ENCODE data around the gene DNAH2.

DNAH2 gene

DNA sequence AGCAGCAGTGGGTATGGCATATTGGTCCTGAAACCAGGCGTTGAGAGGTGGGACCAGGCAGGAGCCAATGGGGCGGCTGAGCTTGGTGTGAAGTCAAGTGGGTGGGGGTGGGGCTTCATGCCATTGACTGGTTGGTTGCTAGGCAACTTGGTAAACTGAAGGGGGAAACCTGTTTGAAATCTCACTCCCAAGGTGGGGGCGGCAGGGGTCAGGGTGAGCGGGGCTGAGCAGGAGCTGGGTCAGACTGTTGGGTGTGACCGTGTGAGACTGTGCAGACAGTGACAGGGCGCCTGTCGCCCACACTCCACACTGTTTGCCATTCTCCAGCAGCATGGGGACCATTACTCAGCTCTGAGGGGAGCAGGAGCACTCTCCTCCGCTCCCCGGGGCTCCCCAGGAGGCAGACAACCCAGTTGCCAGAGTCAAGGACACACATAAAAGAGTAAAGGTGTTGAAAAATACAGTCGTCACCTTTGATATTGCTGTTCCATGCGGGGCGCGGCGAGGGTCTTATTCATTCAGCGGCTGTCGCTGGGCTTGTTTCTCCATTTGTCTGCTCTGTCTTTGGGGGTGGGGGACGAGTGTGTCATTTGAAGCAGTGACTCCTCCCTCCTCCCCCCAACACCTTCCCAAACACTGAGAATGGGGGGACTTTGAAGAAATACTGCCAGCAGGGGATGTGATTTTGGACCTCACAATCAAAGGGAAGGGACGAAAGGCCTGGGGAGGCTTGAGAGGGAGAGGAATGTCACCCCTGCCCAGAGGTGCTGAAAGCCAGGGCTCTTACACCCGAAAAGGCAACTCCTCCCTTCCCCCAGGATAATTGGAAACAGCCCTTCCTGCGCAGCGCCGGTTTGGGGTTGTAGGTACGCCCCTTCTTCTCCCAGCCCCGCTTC, 13.7 kb upstream of the DNAH2 start:
- DNase-seq (ENCODE audit: low read depth in 3 of 3) = no peak

DNA sequence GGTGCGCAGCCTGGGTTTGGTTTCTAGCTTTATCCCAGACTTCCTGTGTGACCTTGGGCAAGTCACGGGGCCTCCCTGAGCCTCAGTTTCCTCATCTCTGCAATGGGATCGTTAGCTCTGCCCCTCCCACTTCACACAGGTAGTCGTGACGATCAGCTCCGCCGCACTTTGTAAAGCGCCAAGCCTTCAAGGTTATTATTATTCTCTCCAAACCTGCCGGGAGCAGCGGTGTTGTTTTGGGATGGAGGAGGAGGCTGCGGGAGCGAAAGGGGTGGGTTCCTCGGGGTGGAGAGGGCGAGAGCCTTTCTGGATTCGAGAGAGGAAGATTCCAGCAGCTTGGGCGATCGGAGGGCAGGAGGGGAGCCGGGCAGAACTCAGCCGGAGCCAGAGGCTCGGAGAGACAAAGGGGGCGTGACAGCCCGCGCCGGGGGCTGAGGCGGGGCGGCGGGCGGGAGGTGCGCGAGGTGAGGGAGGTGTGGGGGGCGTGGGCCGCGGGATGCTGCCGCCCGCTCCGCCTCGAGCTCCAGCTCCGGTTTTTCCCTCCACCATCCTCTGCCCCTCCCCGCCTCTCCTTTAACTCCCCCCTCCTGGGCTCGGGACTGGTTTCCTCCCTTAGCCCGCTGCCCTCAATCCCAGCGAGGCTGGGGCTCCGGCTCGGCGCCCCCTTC, 12.8 kb upstream of the DNAH2 start, which contains the start of gene EFNB3:
Gene EFNB3, plus strand, starts transcription at position 602 of the 668 bp plus-strand sequence. CDS start 397 bp downstream, outside the sequence.
- DNase-seq (ENCODE audit: low read depth in 3 of 3) = no peak

DNA sequence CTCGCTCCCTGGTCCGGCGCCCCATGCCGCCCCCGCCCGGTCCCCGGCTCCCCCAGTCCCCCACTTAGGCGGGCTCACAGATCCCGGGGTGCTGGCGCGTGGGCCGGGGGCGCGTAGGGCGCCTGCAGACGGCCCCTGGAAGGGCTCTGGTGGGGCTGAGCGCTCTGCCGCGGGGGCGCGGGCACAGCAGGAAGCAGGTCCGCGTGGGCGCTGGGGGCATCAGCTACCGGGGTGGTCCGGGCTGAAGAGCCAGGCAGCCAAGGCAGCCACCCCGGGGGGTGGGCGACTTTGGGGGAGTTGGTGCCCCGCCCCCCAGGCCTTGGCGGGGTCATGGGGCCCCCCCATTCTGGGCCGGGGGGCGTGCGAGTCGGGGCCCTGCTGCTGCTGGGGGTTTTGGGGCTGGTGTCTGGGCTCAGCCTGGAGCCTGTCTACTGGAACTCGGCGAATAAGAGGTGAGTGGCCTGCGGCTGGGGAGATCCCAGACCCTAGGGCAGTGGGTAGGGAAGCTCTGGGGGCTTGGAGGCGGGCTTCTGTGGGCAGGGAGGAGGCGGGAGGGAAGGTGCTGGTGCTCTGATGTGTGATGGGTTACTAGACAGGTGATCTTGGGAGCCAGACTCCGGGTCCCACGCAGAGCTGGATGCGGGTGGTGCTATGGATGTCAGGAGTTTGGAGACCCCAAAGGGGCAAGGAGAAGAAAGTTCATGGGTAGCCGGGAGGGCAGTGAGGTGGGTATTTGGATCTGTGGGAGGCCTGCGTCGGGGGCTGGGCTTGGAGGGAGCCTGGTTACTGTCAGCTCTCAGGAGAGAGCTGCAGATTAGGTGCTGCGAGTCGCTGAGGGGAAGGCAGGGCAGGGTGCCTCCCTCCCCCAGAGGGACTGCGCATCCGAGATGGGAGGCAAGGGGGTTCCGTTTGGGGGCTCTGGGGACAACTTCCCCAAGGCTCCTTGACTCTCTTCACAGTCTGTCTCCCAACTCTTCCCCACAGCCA, 12.0 kb upstream of the DNAH2 start:
- DNase-seq (ENCODE audit: low read depth in 3 of 3) = no peak

DNA sequence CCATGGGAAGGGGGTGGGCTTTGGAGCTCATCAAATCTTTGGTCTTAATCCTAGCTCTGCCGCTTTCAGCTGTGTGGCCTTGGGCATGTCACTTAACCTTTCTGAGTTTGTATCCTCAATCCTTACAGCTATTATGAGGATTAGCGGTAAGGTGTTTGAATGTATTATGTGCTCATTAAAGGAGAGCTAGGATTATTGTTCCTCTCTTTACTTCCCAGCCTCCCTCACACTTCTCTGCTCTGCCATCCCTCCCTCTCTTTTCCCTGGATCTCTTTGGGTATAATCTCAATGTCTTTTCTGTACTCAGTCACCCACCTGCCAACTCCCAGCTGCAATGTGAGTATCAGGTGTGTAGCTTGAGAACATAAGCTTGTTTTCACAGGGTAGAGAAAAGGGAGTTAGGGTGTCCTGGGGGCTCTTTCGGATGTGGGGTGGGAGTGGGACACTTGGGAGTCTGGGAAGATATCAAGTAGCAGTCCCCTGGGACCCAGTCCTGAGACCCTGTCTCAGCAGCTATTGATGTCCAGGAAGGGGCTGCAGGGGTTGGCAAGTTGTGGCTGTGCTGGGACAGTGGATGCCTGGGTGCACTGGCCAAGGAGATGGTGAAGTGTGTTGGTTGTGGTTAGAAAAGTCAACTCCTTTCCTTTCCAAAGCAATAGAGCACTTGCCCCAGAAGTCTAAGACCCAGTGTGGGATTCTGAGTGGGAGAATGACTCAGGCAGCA, 10.8 kb upstream of the DNAH2 start:
- no peak for DNase-seq (ENCODE audit: low read depth in 3 of 3)

DNA sequence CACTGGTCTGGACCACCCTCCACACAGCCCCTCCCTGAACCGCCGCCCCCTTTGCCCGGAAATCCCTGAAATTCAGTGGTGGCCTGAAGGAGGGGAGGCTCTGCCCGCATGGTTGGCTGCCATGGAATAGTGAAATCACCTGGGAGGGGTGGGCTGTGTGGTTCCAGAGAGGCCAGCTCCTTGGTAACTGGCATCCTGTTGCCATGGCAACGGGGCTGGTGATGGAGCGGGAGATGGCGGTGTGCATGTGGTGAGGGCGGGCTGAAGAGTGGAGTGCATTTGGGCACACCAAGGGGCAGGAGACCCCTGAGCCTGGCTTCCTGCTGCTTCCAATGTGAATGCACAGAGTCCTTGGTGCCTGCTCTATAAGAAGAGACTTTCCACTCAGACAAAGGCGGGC, 10.1 kb upstream of the DNAH2 start:
- no peak for DNase-seq (ENCODE audit: low read depth in 3 of 3)

DNA sequence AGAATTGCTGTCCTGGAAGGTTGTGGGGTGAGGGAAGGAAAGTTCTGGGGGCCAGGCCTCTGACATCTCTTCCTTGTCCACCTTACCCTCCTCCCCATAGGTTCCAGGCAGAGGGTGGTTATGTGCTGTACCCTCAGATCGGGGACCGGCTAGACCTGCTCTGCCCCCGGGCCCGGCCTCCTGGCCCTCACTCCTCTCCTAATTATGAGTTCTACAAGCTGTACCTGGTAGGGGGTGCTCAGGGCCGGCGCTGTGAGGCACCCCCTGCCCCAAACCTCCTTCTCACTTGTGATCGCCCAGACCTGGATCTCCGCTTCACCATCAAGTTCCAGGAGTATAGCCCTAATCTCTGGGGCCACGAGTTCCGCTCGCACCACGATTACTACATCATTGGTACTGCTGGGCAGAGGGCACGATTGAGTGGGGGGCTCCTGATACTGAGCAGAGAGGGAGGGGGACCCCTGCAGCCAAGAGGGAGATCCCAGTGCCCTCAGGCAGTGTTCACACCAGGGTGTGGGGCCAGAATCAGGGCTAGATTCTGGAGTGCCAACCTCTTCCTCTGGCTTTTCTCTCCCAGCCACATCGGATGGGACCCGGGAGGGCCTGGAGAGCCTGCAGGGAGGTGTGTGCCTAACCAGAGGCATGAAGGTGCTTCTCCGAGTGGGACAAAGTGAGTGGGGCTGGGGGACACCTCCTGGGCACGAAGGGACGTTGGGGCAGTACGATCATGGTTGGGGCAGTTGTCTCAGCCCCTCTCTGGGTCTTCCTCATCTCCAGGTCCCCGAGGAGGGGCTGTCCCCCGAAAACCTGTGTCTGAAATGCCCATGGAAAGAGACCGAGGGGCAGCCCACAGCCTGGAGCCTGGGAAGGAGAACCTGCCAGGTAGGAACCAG, 9.4 kb upstream of the DNAH2 start:
- DNase-seq (ENCODE audit: low read depth in 3 of 3) = no peak

DNA sequence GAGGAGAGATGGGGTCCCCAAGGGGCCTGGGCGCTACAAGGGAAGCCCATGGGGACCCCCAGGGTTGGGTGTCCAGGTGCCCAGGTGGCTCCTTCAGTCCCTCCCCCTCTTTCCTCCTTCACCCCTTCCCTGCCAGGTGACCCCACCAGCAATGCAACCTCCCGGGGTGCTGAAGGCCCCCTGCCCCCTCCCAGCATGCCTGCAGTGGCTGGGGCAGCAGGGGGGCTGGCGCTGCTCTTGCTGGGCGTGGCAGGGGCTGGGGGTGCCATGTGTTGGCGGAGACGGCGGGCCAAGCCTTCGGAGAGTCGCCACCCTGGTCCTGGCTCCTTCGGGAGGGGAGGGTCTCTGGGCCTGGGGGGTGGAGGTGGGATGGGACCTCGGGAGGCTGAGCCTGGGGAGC, 8.5 kb upstream of the DNAH2 start:
- DNase-seq (ENCODE audit: low read depth in 3 of 3) = no peak

DNA sequence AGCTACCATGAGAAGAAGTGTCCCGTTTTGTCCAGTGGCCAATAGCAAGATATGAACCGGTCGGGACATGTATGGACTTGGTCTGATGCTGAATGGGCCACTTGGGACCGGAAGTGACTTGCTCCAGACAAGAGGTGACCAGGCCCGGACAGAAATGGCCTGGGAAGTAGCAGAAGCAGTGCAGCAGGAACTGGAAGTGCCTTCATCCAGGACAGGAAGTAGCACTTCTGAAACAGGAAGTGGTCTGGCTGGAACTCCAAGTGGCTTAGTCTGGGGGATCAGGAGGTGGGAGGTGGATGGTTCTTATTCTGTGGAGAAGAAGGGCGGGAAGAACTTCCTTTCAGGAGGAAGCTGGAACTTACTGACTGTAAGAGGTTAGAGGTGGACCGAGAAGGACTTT, 7.2 kb upstream of the DNAH2 start:
- DNase-seq (ENCODE audit: low read depth in 3 of 3) = no peak

DNA sequence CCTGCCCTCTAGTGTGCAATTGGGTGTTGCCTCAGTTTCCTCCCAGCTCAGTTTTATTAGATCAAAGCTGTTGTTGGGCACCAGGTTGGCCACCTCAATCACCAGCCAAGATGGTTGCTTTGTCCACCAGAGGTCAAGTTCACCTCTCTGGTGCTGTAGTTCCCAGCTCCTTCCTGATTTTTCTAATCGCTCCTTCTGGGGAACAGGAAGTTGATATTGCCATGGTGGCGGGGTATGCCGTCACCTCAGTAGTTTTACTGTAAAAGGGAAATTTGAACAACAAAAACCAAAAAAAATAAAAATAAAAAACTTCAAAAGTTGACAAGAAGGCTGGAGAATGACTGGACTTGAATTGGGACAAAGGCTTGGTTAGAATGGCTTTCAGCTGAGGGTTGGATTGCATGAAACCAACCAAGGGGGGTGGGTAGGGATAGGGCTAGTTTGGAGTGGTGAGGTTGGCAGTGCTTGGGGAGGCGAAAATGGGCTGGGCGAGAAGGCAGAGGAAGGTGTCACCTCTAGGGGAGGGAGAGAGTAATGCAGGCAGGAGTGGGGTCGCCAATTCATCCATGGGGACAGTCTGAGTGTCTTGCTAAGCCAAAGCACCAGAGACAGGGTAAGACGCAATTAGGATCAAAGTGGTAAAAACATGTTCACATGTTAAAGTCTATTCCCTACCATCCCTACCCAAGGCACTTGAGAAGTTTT, 6.3 kb upstream of the DNAH2 start:
- no peak for DNase-seq (ENCODE audit: low read depth in 3 of 3)

DNA sequence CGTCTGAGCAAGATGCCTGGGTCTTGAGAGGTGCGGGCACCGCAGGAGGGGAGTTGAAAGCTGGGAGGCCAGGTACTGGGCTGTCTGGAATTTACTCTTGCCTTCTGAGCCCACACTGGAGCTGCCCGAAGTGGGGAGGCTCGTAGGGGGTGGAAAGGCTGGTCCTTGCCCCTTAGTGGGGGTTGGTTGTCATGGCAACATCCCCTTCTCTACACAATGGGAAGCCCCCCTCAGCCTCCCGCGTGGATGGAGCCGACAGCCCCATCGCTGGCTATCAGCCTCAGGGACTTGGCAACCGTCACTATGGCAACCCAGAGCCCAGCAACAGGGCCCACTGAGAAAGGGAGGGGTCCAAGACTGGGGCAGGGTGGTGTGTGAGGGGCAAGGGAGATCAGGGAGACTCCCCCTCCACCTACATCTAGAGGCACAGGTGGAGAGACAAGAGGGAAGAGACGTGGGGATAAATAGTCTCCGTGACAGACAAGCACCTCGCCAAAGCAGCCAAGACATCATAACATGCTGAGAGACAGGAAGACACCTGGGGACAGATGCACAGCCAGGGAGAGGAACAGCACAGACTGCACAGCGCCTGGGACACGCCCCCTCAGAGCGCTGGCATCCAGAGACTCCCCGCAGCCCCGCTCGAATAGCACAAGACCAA, 5.3 kb upstream of the DNAH2 start:
- no peak for DNase-seq (ENCODE audit: low read depth in 3 of 3)

DNA sequence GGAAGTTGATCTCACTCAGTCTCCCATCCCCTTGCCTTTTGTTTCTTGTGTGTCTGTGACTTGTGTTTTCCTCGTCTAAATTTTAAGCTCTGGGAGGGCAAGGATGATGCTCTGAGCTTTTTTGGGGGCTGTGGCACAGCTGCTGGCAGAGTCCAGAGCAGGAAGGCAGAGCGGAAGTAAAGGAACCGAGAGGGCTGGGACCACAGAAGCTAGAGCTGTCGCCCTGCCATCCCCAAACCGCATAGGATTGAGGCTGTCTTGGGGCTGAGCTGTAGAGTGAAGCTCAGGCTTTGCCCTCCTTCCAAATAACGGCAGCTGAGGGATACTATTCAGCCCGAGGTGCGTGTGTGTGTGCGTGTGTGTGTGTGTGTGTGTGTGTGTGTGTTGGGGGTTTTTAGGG, 3.8 kb upstream of the DNAH2 start:
- DNase-seq (ENCODE audit: low read depth in 3 of 3) = no peak

DNA sequence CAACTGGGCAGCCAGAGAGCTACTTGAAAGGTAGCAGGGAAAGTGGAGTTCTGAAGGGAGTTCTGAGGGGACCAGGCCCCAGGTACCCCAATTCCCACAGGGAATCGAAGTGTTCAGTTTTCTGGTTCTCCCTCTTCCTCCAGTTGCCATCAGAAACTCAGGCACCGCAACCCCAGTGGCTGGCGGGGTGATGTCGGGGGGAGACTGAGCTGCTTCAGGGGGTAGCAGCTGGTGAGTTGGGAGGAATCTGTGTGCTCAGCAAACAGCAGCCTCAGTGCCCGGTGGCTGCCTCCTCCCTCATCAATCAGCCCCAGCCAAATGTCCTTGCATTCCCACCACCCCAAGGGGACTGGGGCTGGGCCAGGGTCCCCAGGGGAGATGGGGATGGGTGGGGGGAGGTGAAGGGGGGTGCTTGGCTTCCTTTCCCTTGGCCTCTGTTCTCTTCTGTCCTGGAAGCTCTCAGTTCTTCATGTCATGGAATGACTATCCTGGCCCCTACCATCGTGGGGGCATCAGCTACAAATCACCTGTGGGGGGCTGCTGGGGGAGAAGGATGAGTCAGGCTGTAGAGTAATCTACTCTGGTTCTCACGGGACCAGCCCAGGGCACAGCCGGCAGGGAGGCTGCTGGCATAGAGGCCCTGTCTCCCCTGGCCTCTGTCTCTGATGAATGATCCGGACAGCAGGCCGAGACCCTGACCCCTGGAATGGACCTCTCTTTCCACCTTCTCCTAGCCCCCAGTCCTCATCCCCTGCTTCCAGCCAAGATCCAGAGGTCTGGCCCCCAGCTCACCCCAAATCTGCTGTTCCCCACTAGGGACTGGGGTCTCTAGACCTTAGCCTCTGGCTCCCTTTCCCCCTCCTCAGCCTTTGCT, 2.6 kb upstream of the DNAH2 start:
- no peak for DNase-seq (ENCODE audit: low read depth in 3 of 3)

DNA sequence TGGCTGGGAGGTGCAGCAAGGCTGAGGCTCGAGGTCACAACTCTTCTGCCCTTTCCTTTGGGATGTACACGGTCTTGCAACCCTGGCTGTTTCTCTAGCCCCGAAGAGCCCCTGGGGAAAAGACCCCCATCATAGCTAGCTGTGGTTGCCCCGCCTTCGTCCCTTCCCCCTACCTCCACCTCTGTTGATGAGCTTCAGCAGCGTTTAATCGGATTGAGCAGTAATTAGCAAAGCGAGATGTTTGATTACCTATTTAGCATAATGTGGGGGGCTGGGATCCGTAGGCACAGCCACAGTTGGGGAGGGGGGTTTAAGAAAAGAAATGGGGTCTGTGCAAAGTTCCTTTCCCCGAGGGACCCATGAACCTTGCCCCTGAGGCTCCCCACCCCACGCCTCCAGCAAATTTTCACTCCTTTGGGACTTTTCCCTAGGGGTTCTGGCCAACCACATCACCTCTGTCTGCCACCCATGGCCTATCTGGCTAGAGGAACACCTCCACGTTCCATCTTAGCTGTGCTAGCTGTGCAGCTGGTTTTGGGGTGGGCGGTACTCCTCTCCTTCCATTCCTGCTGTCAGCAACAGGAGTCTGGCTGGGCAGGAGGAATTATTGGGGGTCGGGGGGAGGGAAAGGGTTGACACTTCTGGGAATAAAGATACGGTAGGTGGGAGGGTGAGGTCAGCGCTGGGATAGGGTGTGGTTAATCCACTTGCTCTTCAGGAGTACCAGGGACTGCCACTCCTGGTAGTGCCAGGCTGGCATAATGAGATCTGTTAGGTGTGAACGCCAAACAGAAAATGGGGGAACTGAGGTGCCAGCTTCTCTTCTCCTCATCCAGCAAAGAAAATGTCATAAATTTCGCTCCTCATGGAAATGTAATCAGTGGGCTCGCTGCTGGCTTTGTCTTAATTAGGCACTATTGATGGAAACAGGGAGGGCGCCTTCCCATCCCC, 1.3 kb upstream of the DNAH2 start:
- no peak for DNase-seq (ENCODE audit: low read depth in 3 of 3)

DNA sequence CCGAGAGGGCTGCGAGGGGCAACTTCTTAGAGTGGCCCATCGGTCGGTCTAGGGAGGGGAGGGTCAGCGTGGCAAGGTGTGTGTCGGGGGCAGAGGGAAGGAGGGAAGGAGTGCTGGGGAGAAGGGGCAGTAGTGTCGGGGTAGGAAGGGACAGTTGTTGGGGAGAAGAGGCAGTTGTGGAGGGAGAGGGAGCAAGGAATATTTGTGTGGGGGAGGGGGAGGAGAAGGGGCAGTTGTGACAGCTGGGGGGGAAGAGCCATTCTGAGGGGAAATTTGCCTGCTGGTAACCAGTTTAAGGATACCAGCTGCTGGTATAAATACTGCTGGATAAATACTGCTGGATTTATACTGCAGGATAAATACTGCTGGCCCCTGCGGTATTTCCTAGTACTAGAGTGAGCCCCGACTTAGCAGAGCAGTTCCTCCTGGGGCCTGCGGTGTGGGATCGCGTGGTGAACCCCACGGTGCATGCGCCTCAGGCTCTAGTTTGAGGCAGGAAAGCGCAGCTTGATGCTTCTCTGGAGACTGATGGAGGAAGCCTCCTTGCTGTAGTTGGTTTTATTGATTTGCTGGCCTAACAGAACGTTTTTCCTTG, 309 bp downstream of the DNAH2 start:
- peak in 1 of 3 experiments; percentile 15 for DNase-seq (ENCODE audit: low read depth in 3 of 3)

DNA sequence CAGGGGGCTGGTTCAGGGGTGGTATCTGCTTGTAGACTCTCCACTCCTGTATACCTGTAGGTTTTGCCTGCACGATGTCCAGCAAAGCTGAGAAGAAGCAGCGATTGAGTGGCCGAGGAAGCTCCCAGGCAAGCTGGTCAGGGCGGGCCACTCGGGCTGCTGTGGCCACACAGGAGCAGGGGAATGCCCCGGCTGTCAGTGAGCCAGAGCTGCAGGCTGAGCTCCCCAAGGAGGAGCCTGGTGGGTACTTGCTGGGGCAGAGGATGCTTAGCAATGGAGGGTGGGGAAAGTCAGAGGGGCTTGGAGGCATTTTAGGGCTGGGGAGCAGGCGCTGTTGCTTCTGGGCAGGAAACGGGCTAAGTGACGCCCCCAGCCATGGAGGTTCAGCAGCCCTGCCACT, 2.1 kb downstream of the DNAH2 start:
- DNase-seq (ENCODE audit: low read depth in 3 of 3) = no peak

DNA sequence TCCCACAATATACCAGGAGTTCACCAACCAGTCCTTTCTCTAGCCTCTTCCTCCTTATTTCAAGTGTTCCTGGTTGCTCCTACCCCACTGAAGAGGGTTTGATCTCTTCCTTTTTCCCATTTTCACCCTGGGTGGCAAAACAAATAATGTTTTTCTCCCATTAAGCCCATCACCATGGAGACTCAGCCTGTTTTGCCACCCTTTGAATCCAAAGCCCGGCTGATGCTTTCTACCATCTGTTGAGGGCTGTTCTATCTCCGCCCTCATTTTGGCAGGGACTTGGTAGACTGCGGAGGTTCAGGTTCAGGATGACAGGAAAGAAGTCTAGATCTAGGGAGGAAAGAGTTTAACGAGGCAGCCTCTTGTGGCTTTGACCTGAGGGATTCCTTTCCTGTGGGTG, 2.6 kb downstream of the DNAH2 start:
- no peak for DNase-seq (ENCODE audit: low read depth in 3 of 3)

DNA sequence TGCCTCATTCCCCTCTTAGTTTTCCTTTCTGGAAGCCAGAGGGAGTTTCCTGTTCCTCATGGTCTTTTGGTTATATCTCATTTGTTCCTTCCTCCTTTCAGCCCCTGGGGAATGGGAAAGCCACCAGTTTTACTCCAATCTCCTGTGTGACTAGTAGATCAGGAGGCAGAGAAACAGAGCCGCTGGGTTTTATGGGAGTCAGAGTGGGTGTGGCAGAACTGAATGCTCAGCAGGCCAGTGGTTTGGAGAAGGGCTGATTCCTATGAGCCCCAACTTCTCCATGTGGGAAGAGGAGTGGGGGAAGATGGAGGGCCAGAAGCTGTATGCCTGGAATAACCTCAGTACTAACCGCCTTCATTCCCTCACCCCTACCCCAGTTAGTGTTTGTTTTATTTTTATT, 4.1 kb downstream of the DNAH2 start:
- DNase-seq (ENCODE audit: low read depth in 3 of 3) = no peak
